ENCODE results near the gene SPATA13.

- no peak for TF ChIP-seq CTCF (IDR thresholded peaks at IDR 0.05)
- no peak for TF ChIP-seq POLR2A (IDR thresholded peaks at IDR 0.05)
These were observed 40.7 kb upstream of the SPATA13 start for GRCh38 chr13:24119626-24120508.
